HG03521 (cell line): Measurements from ENCODE around the gene TLCD3A.

Source experiments
- ATAC-seq: cut with Tn5 transposase; IDR thresholded peaks from one replicate; pipeline ENCODE4 v1.9.1; 2021; ENCODE audit warnings: mild to moderate bottlenecking, moderate library complexity; ENCODE audit not compliant: unreplicated experiment

TLCD3A gene

GRCh38 chr17:705863-706262 is 26.5 kb upstream of the TLCD3A start:
- ATAC-seq = no peak

- ATAC-seq = no peak
These were observed 24.3 kb upstream of the TLCD3A start for GRCh38 chr17:708132-708531.

GRCh38 chr17:718075-718474 is 14.3 kb upstream of the TLCD3A start:
- ATAC-seq = no peak

- ATAC-seq = no peak
These were observed 11.5 kb upstream of the TLCD3A start for GRCh38 chr17:720706-721539.

- ATAC-seq = no peak
These were observed 10.9 kb upstream of the TLCD3A start for GRCh38 chr17:721540-721937.

GRCh38 chr17:725084-725483 is 7.3 kb upstream of the TLCD3A start:
- no peak for ATAC-seq

GRCh38 chr17:725746-726145 is 6.7 kb upstream of the TLCD3A start:
- no peak for ATAC-seq

- ATAC-seq = no peak
These were observed 6.0 kb upstream of the TLCD3A start for GRCh38 chr17:726271-726919.

- ATAC-seq = no peak
These were observed 3.5 kb upstream of the TLCD3A start for GRCh38 chr17:728911-729310.

- ATAC-seq = no peak
These were observed 741 bp upstream of the TLCD3A start for GRCh38 chr17:731644-732066.

- ATAC-seq = peak; percentile 34
These were observed 715 bp downstream of the TLCD3A start for GRCh38 chr17:732902-733720.

- ATAC-seq = no peak
These were observed 1.3 kb downstream of the TLCD3A start for GRCh38 chr17:733743-734142.

- no peak for ATAC-seq
These were observed 5.2 kb downstream of the TLCD3A start for GRCh38 chr17:737561-738113.

GRCh38 chr17:740240-741017 is 8.0 kb downstream of the TLCD3A start:
- ATAC-seq = peak; percentile 73

GRCh38 chr17:742147-742793 is 9.9 kb downstream of the TLCD3A start:
- ATAC-seq = no peak

GRCh38 chr17:743139-743538 is 10.7 kb downstream of the TLCD3A start:
- no peak for ATAC-seq

- ATAC-seq = no peak
These were observed 12.5 kb downstream of the TLCD3A start for GRCh38 chr17:744937-745336.

- ATAC-seq = no peak
These were observed 13.0 kb downstream of the TLCD3A start for GRCh38 chr17:745406-745805.

GRCh38 chr17:746181-746580 is 13.8 kb downstream of the TLCD3A start:
- no peak for ATAC-seq
